SK-N-SH (cell line): Measurements from ENCODE around the gene VRTN. TPM values are rescaled to one million over a fixed set of nuclear protein-coding genes. Genes with fewer than 3 reads are reported as not detected.

Experiments used
- CTCF ChIA-PET: fragments of 300-600, 350-600 bp; formaldehyde crosslinking; extraction: SDS; loops from one replicate; lab custom pipeline; 2021; lab: Yijun Ruan, JAX
- POLR2A ChIA-PET: fragments of 350-600 bp; sonication (Branson Sonifier 250); formaldehyde crosslinking; extraction: SDS; loops from one replicate; lab custom pipeline; 2020; ENCODE audit warnings: antibody characterized with exemption, inconsistent platforms; lab: Yijun Ruan, JAX
- DNase-seq: peaks from one replicate; pipeline ENCODE4 v3.0.0; 2012
- H2AFZ ChIP-seq: fragments of 200-600 bp; sonication (generic); 2 replicates; pipeline ENCODE4 v1.8.1; 2016; ENCODE audit warnings: antibody characterized with exemption, mild to moderate bottlenecking, low read depth
- H3F3A ChIP-seq: fragments of 200-600 bp; sonication (generic); replicated peaks from 2 replicates; pipeline ENCODE3; 2016; ENCODE audit warnings: antibody characterized with exemption, mild to moderate bottlenecking; ENCODE audit not compliant: insufficient read depth
- H3K27ac ChIP-seq, 2 experiments: fragments of 200-500 bp in 1 of 2; fragments of 200-600 bp in 1 of 2; sonication (Bioruptor generic) in 1 of 2; sonication (generic), shearing (Covaris generic) in 1 of 2; 2 replicates each; pipeline versions ENCODE4 v1.5.1 to v1.6.1; 2014 to 2016; ENCODE audit warnings: low read depth in 2 of 2, inconsistent platforms in 1 of 2, low read length in 1 of 2, mild to moderate bottlenecking in 1 of 2, mixed read lengths in 1 of 2
- H3K27me3 ChIP-seq: fragments of 200-600 bp; sonication (generic), shearing (Covaris generic); 2 replicates; pipeline ENCODE4 v1.6.1; 2016; ENCODE audit warnings: mixed run types; ENCODE audit not compliant: insufficient read depth
- H3K36me3 ChIP-seq, 2 experiments: fragments of 200-500 bp in 1 of 2; fragments of 200-600 bp in 1 of 2; sonication (Bioruptor generic) in 1 of 2; sonication (generic) in 1 of 2; replicated peaks in 1 of 2; 2 replicates each; pipeline versions ENCODE3 to v1.5.1; 2014 to 2016; ENCODE audit warnings: low read length in 1 of 2, mild to moderate bottlenecking in 1 of 2; ENCODE audit not compliant: insufficient read depth in 2 of 2, control insufficient read depth in 1 of 2
- H3K4me1 ChIP-seq, 2 experiments: fragments of 200-500 bp in 1 of 2; fragments of 200-600 bp in 1 of 2; sonication (Bioruptor generic) in 1 of 2; sonication (generic), shearing (Covaris generic) in 1 of 2; 2 replicates each; pipeline versions ENCODE4 v1.5.1 to v1.6.1; 2014 to 2016; ENCODE audit warnings: low read depth in 1 of 2, low read length in 1 of 2, mixed run types in 1 of 2; ENCODE audit not compliant: insufficient read depth in 2 of 2, control insufficient read depth in 1 of 2
- H3K4me2 ChIP-seq: fragments of 200-600 bp; sonication (generic), shearing (Covaris generic); 2 replicates; pipeline ENCODE4 v1.6.1; 2017; ENCODE audit warnings: mixed run types
- H3K4me3 ChIP-seq, 2 experiments: fragments of 200-500 bp in 1 of 2; fragments of 200-600 bp in 1 of 2; sonication (Bioruptor generic) in 1 of 2; sonication (generic), shearing (Covaris generic) in 1 of 2; 2 replicates each; pipeline versions ENCODE4 v1.5.1 to v1.8.1; 2014 to 2016; ENCODE audit warnings: low read depth in 2 of 2, inconsistent platforms in 1 of 2, low read length in 1 of 2, mild to moderate bottlenecking in 1 of 2, mixed read lengths in 1 of 2, moderate library complexity in 1 of 2
- H3K79me2 ChIP-seq: fragments of 200-600 bp; sonication (generic); 2 replicates; pipeline ENCODE4 v1.8.1; 2017; ENCODE audit warnings: mild to moderate bottlenecking; ENCODE audit not compliant: insufficient read depth
- H3K9ac ChIP-seq: fragments of 200-600 bp; sonication (generic); 2 replicates; pipeline ENCODE4 v1.6.1; 2017; ENCODE audit warnings: mixed run types
- H3K9me2 ChIP-seq: fragments of 200-600 bp; sonication (generic); 2 replicates; pipeline ENCODE4 v1.6.1; 2017; ENCODE audit warnings: mixed run types
- H3K9me3 ChIP-seq: fragments of 200-600 bp; sonication (generic); 2 replicates; pipeline ENCODE4 v1.6.1; 2017; ENCODE audit warnings: mixed run types, mild to moderate bottlenecking, moderate library complexity
- H4K20me1 ChIP-seq: fragments of 200-600 bp; sonication (generic); 2 replicates; pipeline ENCODE4 v1.6.1; 2017; ENCODE audit warnings: mild to moderate bottlenecking, mixed run types; ENCODE audit not compliant: insufficient read depth
- CHD2 ChIP-seq: fragments of 150-350 bp; IDR thresholded peaks from 2 replicates; pipeline ENCODE4 v1.6.1; 2018; ENCODE audit warnings: low read length; ENCODE audit not compliant: partially characterized antibody
- CTCF ChIP-seq: fragments of 200-600 bp; sonication (generic); IDR thresholded peaks from 2 replicates; pipeline ENCODE4 v1.6.1; 2017; ENCODE audit warnings: antibody characterized with exemption, mild to moderate bottlenecking, moderate library complexity
- ELF1 ChIP-seq: IDR thresholded peaks from 2 replicates; pipeline ENCODE4 v1.4.0; 2012
- EP300 ChIP-seq, 2 experiments: IDR thresholded peaks; 2 replicates each; pipeline versions ENCODE4 v1.4.0 to v1.6.1; 2012; ENCODE audit warnings: borderline replicate concordance in 1 of 2, low read depth in 1 of 2, low read length in 1 of 2
- FOSL2 ChIP-seq: IDR thresholded peaks from 2 replicates; pipeline ENCODE4 v1.4.0; 2012; ENCODE audit warnings: low read depth, mild to moderate bottlenecking, moderate library complexity, borderline replicate concordance
- GABPA ChIP-seq: IDR thresholded peaks from 2 replicates; pipeline ENCODE4 v1.4.0; 2012; ENCODE audit warnings: low read depth, mild to moderate bottlenecking
- GATA2 ChIP-seq: sonication (generic); formaldehyde crosslinking; IDR thresholded peaks from 2 replicates; pipeline ENCODE4 v1.5.0; 2020; ENCODE audit warnings: mild to moderate bottlenecking, missing genetic modification reagents
- IRF3 ChIP-seq: fragments of 150-350 bp; IDR thresholded peaks from 2 replicates; pipeline ENCODE4 v1.6.1; 2016; ENCODE audit warnings: mild to moderate bottlenecking, low read depth, low read length
- JUND ChIP-seq: IDR thresholded peaks from 2 replicates; pipeline ENCODE4 v1.4.0; 2012
- MAX ChIP-seq: IDR thresholded peaks from 2 replicates; pipeline ENCODE4 v1.4.0; 2012; ENCODE audit warnings: low read depth
- MEF2A ChIP-seq: IDR thresholded peaks from 2 replicates; pipeline ENCODE4 v1.4.0; 2012; ENCODE audit warnings: low read depth, borderline replicate concordance
- MXI1 ChIP-seq: IDR thresholded peaks from 2 replicates; pipeline ENCODE4 v1.6.1; 2012; ENCODE audit warnings: mild to moderate bottlenecking, low read depth, low read length, improper control_type of control experiment
- NFIC ChIP-seq: IDR thresholded peaks from 2 replicates; pipeline ENCODE4 v1.4.0; 2012; ENCODE audit warnings: borderline replicate concordance
- PBX3 ChIP-seq: IDR thresholded peaks from 2 replicates; pipeline ENCODE4; 2012
- POLR2AphosphoS5 ChIP-seq: IDR thresholded peaks from 2 replicates; pipeline ENCODE4 v1.6.1; 2012; ENCODE audit warnings: low read depth, low read length
- RCOR1 ChIP-seq: fragments of 150-350 bp; IDR thresholded peaks from 2 replicates; pipeline ENCODE4 v1.6.1; 2017; ENCODE audit warnings: antibody characterized with exemption, low read length
- RFX5 ChIP-seq: IDR thresholded peaks from 2 replicates; pipeline ENCODE4 v1.6.1; 2012; ENCODE audit warnings: mild to moderate bottlenecking, improper control_type of control experiment, low read length
- RXRA ChIP-seq: IDR thresholded peaks from 2 replicates; pipeline ENCODE4 v1.4.0; 2012; ENCODE audit warnings: low read depth, mild to moderate bottlenecking, borderline replicate concordance
- TAF1 ChIP-seq: IDR thresholded peaks from 2 replicates; pipeline ENCODE4 v1.6.1; 2012; ENCODE audit warnings: low read depth, mild to moderate bottlenecking, low read length, moderate library complexity, borderline replicate concordance
- USF2 ChIP-seq: fragments of 150-350 bp; IDR thresholded peaks from 2 replicates; pipeline ENCODE4 v1.6.1; 2017; ENCODE audit warnings: antibody characterized with exemption, low read length, low read depth, borderline replicate concordance
- YY1 ChIP-seq: IDR thresholded peaks from 2 replicates; pipeline ENCODE4 v1.4.0; 2012; ENCODE audit warnings: low read depth, mild to moderate bottlenecking
- WGBS: methylation state at CpG from one replicate; pipeline ENCODE4 v1.1.6; 2017; ENCODE audit warnings: low lambda C conversion rate; 5-methylcytosine and 5-hydroxymethylcytosine counted together
- polyA plus RNA-seq, 3 experiments: library from polyadenylated mRNA; depleted of rRNA; stranded (reverse); fragments of >200 nt; gene quantifications; 2 replicates each; pipeline ENCODE4 v1.2.3, GENCODE V29; 2012

VRTN gene
- polyA plus RNA-seq, 1 of the 3 experiments (the other 2 are of a cell fraction): not detected

GRCh38 chr14:74358176-74358829 is 10.0 kb downstream of the VRTN start:
- Histone ChIP-seq H3K9ac (no peak overlapping the region), H3K4me3 (no peak overlapping the region)
- TF ChIP-seq GABPA (no peak), RXRA (no peak), IRF3 (no peak), POLR2AphosphoS5 (no peak), TAF1 (no peak), PBX3 (no peak), NFIC (no peak), EP300 (IDR thresholded peaks at IDR 0.05; ENCODE audit: borderline replicate concordance in 1 of 2, low read depth in 1 of 2, low read length in 1 of 2) (no peak), GATA2 (CRISPR knock-in tag) (no peak), JUND (no peak), MEF2A (no peak)
- TF ChIP-seq, all 33 proteins: peak for 0
- no peaks in the 10 kb centered on the region for H4K20me1 ChIP-seq
- H3K9me2 ChIP-seq: no peaks in the 10 kb centered on the region
- 68% methylated on average over 10 of the region's 17 CpGs for WGBS
- H2AFZ ChIP-seq: no peak overlapping the region
- no peaks in the 10 kb centered on the region for H3K36me3 ChIP-seq
- DNase-seq: no peak
- H3K79me2 ChIP-seq: no peaks in the 10 kb centered on the region
- H3K9me3 ChIP-seq: no peaks in the 10 kb centered on the region
- no peaks in the 10 kb centered on the region for H3F3A ChIP-seq
- H3K27ac ChIP-seq: no peak overlapping the region
- H3K27me3 ChIP-seq: no peaks in the 10 kb centered on the region
- no peaks in the 10 kb centered on the region; a peak in 1 of 4 replicates for H3K4me1 ChIP-seq
- POLR2A ChIA-PET: no interaction called here
- CTCF ChIA-PET: interaction anchor here (0.8 to 18.0 kb wide), 2 partner anchors 33 to 120 kb away, joined by 3 to 249 read pairs; no protein-coding TSS in a partner anchor
- H3K4me2 ChIP-seq: no peak overlapping the region

- Histone ChIP-seq H3K4me1 (no peaks in the 10 kb centered on the region; a peak in 1 of 4 replicates), H2AFZ (no peak overlapping the region), H3K36me3 (no peaks in the 10 kb centered on the region), H3F3A (no peaks in the 10 kb centered on the region), H3K27ac (no peak overlapping the region), H3K4me2 (no peak overlapping the region), H3K9ac (no peak overlapping the region), H3K9me2 (no peaks in the 10 kb centered on the region), H3K27me3 (no peaks in the 10 kb centered on the region; the same call in 1 of the 2 replicates), H3K79me2 (no peaks in the 10 kb centered on the region), H3K9me3 (no peaks in the 10 kb centered on the region), H3K4me3 (no peak overlapping the region), H4K20me1 (no peaks in the 10 kb centered on the region)
- CTCF ChIA-PET: interaction anchor here (1.0 to 18.0 kb wide), 6 partner anchors 13 to 444 kb away, joined by 3 to 249 read pairs (median 4); partner anchors contain the start of gene YLPM1
- TF ChIP-seq ELF1 (no peak), FOSL2 (no peak), YY1 (no peak), MAX (no peak), USF2 (no peak), RFX5 (no peak), PBX3 (no peak), TAF1 (no peak), RXRA (no peak), RCOR1 (no peak), CHD2 (no peak), MXI1 (no peak), CTCF (no peak), JUND (no peak), POLR2AphosphoS5 (no peak), NFIC (no peak)
- WGBS: 24% methylated on average over 2 of the region's 3 CpGs
- DNase-seq: no peak
- POLR2A ChIA-PET: no interaction called here
Measured at GRCh38 chr14:74360163-74360562, 11.9 kb downstream of the VRTN start.
